ENCODE measurements around the gene SLC19A2. TPM values are rescaled to one million over a fixed set of nuclear protein-coding genes. Genes with fewer than 3 reads are reported as not detected.

SLC19A2 gene
- total and polyA plus RNA-seq, 2 of the 8 experiments (the other 6 are each of a cell fraction or from before 2014, with no cell fraction given): 21.2 to 23.2 TPM

Small RNA genes lying within 50 kb of the gene (small RNA-seq; reads per million reads assigned to genes)
- not detected for gene AL021068.2 (ENCODE audit: insufficient read depth)

Other genes starting within 250 kb of the SLC19A2 start
- 26.8 and 28.5 TPM in 2 replicates for gene NME7, start 118.1 kb downstream of the SLC19A2 start, total RNA-seq (2021; fragmentation: NEBNext Ultra II Directional; extraction: Animal tissue kit (Norgen Biotek cat#: 25700))
- gene NME7, start 118.1 kb downstream of the SLC19A2 start, polyA plus RNA-seq (2011; rRNA removed): 6.7 and 11.6 TPM in 2 replicates
- gene BLZF1, start 117.7 kb downstream of the SLC19A2 start, total RNA-seq (2021; fragmentation: NEBNext Ultra II Directional; extraction: Animal tissue kit (Norgen Biotek cat#: 25700)): 9.9 and 10.3 TPM in 2 replicates
- gene BLZF1, start 117.7 kb downstream of the SLC19A2 start, polyA plus RNA-seq (2011; rRNA removed): 1.1 and 1.8 TPM in 2 replicates
- 2.4 and 3.7 TPM in 2 replicates for gene CCDC181, start 58.5 kb downstream of the SLC19A2 start, total RNA-seq (2021; fragmentation: NEBNext Ultra II Directional; extraction: Animal tissue kit (Norgen Biotek cat#: 25700))
- 0.39 and 1.2 TPM in 2 replicates for gene CCDC181, start 58.5 kb downstream of the SLC19A2 start, polyA plus RNA-seq (2011; rRNA removed)
- gene F5, start 100.5 kb upstream of the SLC19A2 start, total RNA-seq (2021; fragmentation: NEBNext Ultra II Directional; extraction: Animal tissue kit (Norgen Biotek cat#: 25700)): 0.04 TPM in 1 of 2 replicates, not detected in the other
- gene F5, start 100.5 kb upstream of the SLC19A2 start, polyA plus RNA-seq (2011; rRNA removed): 0.02 and 0.06 TPM in 2 replicates
- gene SELP, start 144.2 kb upstream of the SLC19A2 start, total RNA-seq (2021; fragmentation: NEBNext Ultra II Directional; extraction: Animal tissue kit (Norgen Biotek cat#: 25700)): not detected in 2 replicates
- gene SELP, start 144.2 kb upstream of the SLC19A2 start, polyA plus RNA-seq (2011; rRNA removed): not detected in 2 replicates
- not detected in 2 replicates for gene SELL, start 225.7 kb upstream of the SLC19A2 start, total RNA-seq (2021; fragmentation: NEBNext Ultra II Directional; extraction: Animal tissue kit (Norgen Biotek cat#: 25700))
- gene SELL, start 225.7 kb upstream of the SLC19A2 start, polyA plus RNA-seq (2011; rRNA removed): not detected in 2 replicates
- not detected in 2 replicates for gene SELE, start 248.1 kb upstream of the SLC19A2 start, total RNA-seq (2021; fragmentation: NEBNext Ultra II Directional; extraction: Animal tissue kit (Norgen Biotek cat#: 25700))
- not detected in 2 replicates for gene SELE, start 248.1 kb upstream of the SLC19A2 start, polyA plus RNA-seq (2011; rRNA removed)

Data from H1 (cell line).